HepG2 (cell line): ENCODE data around the gene PRDM12. TPM values are rescaled to one million over a fixed set of nuclear protein-coding genes. Genes with fewer than 3 reads are reported as not detected.

ENCODE experiments used
- ATAC-seq: fragments of 200-7000 bp; cut with Tn5 transposase; 3 replicates; pipeline ENCODE4 v1.9.1; 2020; ENCODE audit warnings: mild to moderate bottlenecking, moderate library complexity
- BruUV-seq: library from RNA; stranded (reverse); fragments of 400-500 nt; replicated peaks from 2 replicates; lab custom pipeline; 2021; lab: Mats Ljungman, UMichigan
- CTCF ChIA-PET: fragments of 300-600 bp; formaldehyde crosslinking; extraction: SDS; loops from one replicate; lab custom pipeline; 2021; ENCODE audit warnings: low total read pairs, inconsistent platforms, low intra/inter-chr PET ratio; lab: Yijun Ruan, JAX
- POLR2A ChIA-PET: fragments of 350-600 bp; sonication (Branson Sonifier 250); formaldehyde crosslinking; loops from one replicate; lab custom pipeline; 2020; ENCODE audit warnings: antibody characterized with exemption, inconsistent platforms; lab: Yijun Ruan, JAX
- DNase-seq: peaks from one replicate; pipeline ENCODE4 v3.0.0-alpha.2; 2015; ENCODE audit warnings: low spot score
- FAIRE-seq: peaks from 3 replicates; lab custom pipeline; 2011; peaks lifted over from hg19 to GRCh38; lab: Jason Lieb, UNC
- H2AFZ ChIP-seq: one replicate; pipeline ENCODE4 v1.6.1; 2011; ENCODE audit warnings: low read length, inconsistent platforms
- H3K27ac ChIP-seq: fragments of 300-600 bp; 3 replicates; pipeline ENCODE4 v1.8.0; 2011; ENCODE audit warnings: mixed run types, mild to moderate bottlenecking, mixed read lengths, low read length, inconsistent platforms; ENCODE audit not compliant: insufficient read depth; ENCODE audit errors: extremely low read length
- H3K27me3 ChIP-seq, 2 experiments: fragments of 200-600 bp in 1 of 2; 2 replicates in 1 of 2; 3 replicates in 1 of 2; pipeline versions ENCODE4 v1.6.0 to v1.8.0; 2011; ENCODE audit warnings: low read length in 2 of 2, mild to moderate bottlenecking in 2 of 2, moderate library complexity in 2 of 2, inconsistent platforms in 1 of 2; ENCODE audit not compliant: insufficient read depth in 2 of 2, control insufficient read depth in 1 of 2
- H3K36me3 ChIP-seq, 2 experiments: fragments of 200-600 bp in 1 of 2; replicated peaks in 1 of 2; 2 replicates in 1 of 2; 3 replicates in 1 of 2; pipeline versions ENCODE4 v1.5.1 to v1.8.0; 2011; ENCODE audit warnings: low read length in 2 of 2, inconsistent platforms in 1 of 2; ENCODE audit not compliant: insufficient read depth in 2 of 2, control insufficient read depth in 1 of 2
- H3K4me1 ChIP-seq: 2 replicates; pipeline ENCODE4 v1.5.1; 2012; ENCODE audit warnings: low read length, inconsistent platforms; ENCODE audit not compliant: insufficient read depth
- H3K4me2 ChIP-seq: 2 replicates; pipeline ENCODE4 v1.6.0; 2011; ENCODE audit warnings: low read depth, low read length, inconsistent platforms
- H3K4me3 ChIP-seq, 3 experiments: fragments of 200-600 bp in 1 of 3; sonication (generic), shearing (Covaris generic) in 1 of 3; replicated peaks in 1 of 3; 2 replicates each; pipeline ENCODE4 v1.5.1; 2011 to 2016; ENCODE audit warnings: low read length in 3 of 3, inconsistent platforms in 2 of 3, low read depth in 2 of 3, mild to moderate bottlenecking in 2 of 3, control low read depth in 1 of 3, mixed read lengths in 1 of 3; ENCODE audit not compliant: insufficient read depth in 1 of 3
- H3K79me2 ChIP-seq: one replicate; pipeline ENCODE4 v1.6.1; 2011; ENCODE audit warnings: low read length, inconsistent platforms; ENCODE audit not compliant: insufficient read depth
- H3K9ac ChIP-seq: 2 replicates; pipeline ENCODE4 v1.6.0; 2011; ENCODE audit warnings: mild to moderate bottlenecking, low read depth, low read length, inconsistent platforms; ENCODE audit not compliant: insufficient read depth
- H3K9me3 ChIP-seq: 2 replicates; pipeline ENCODE4 v1.5.1; 2012; ENCODE audit warnings: mild to moderate bottlenecking, low read length
- H4K20me1 ChIP-seq: 2 replicates; pipeline ENCODE4 v1.6.0; 2011; ENCODE audit warnings: inconsistent platforms, mild to moderate bottlenecking, low read length, moderate library complexity; ENCODE audit not compliant: insufficient read depth
- ATF4 ChIP-seq, 2 experiments: fragments of 450-650 bp in 1 of 2; sonication (generic) in 1 of 2; formaldehyde crosslinking; IDR thresholded peaks; 2 replicates each; pipeline versions ENCODE4 v1.5.0 to v1.8.0; 2020 to 2022; ENCODE audit warnings: mild to moderate bottlenecking in 1 of 2, missing genetic modification reagents in 1 of 2
- BHLHE40 ChIP-seq: IDR thresholded peaks from 2 replicates; pipeline ENCODE4 v1.6.1; 2011; ENCODE audit warnings: low read length, improper control_type of control experiment
- CHD2 ChIP-seq: IDR thresholded peaks from 2 replicates; pipeline ENCODE4 v1.6.1; 2011; ENCODE audit warnings: low read depth, low read length, improper control_type of control experiment
- ETS1 ChIP-seq: sonication (generic); formaldehyde crosslinking; IDR thresholded peaks from 2 replicates; pipeline ENCODE4 v1.4.0; 2020; ENCODE audit warnings: missing genetic modification reagents
- JUN ChIP-seq: sonication (generic); formaldehyde crosslinking; IDR thresholded peaks from 2 replicates; pipeline ENCODE4 v1.4.0; 2020; ENCODE audit warnings: mild to moderate bottlenecking, missing genetic modification reagents
- KLF13 ChIP-seq: sonication (generic); formaldehyde crosslinking; IDR thresholded peaks from 2 replicates; pipeline ENCODE4 v1.4.0; 2020; ENCODE audit warnings: mild to moderate bottlenecking, missing genetic modification reagents
- KLF15 ChIP-seq: sonication (generic); formaldehyde crosslinking; IDR thresholded peaks from 2 replicates; pipeline ENCODE4 v1.8.1; 2023; ENCODE audit warnings: borderline replicate concordance, mild to moderate bottlenecking, inconsistent platforms, missing genetic modification reagents, mixed read lengths
- MLXIP ChIP-seq: sonication (generic); formaldehyde crosslinking; IDR thresholded peaks from 2 replicates; pipeline ENCODE4 v1.9.0; 2021; ENCODE audit warnings: missing genetic modification reagents, borderline replicate concordance
- NFIB ChIP-seq: sonication (generic); formaldehyde crosslinking; IDR thresholded peaks from 2 replicates; pipeline ENCODE4 v1.9.0; 2021; ENCODE audit warnings: missing genetic modification reagents, mild to moderate bottlenecking, borderline replicate concordance
- RXRA ChIP-seq: sonication (generic); formaldehyde crosslinking; IDR thresholded peaks from 2 replicates; pipeline ENCODE4 v1.5.1; 2020; ENCODE audit warnings: missing genetic modification reagents
- SMC3 ChIP-seq: IDR thresholded peaks from 2 replicates; pipeline ENCODE4 v1.6.1; 2011; ENCODE audit warnings: low read length, improper control_type of control experiment
- TFDP2 ChIP-seq: sonication (generic); formaldehyde crosslinking; IDR thresholded peaks from 2 replicates; pipeline ENCODE4 v1.4.0; 2020; ENCODE audit warnings: missing genetic modification reagents
- ZEB1 ChIP-seq: IDR thresholded peaks from 2 replicates; pipeline ENCODE4 v1.6.1; 2012; ENCODE audit warnings: mild to moderate bottlenecking, low read depth, inconsistent platforms; ENCODE audit not compliant: insufficient replicate concordance
- ZHX1 ChIP-seq: sonication (generic); formaldehyde crosslinking; IDR thresholded peaks from 2 replicates; pipeline ENCODE4 v1.8.1; 2022; ENCODE audit warnings: low read depth, mild to moderate bottlenecking, missing genetic modification reagents
- ZNF282 ChIP-seq: fragments of 450-650 bp; IDR thresholded peaks from 2 replicates; pipeline ENCODE4 v1.6.1; 2018; ENCODE audit not compliant: partially characterized antibody
- ZNF446 ChIP-seq: sonication (generic); formaldehyde crosslinking; IDR thresholded peaks from 2 replicates; pipeline ENCODE4 v1.5.0; 2020; ENCODE audit warnings: mild to moderate bottlenecking, missing genetic modification reagents
- ZNF543 ChIP-seq: sonication (generic); formaldehyde crosslinking; IDR thresholded peaks from 2 replicates; pipeline ENCODE4 v1.4.0; 2020; ENCODE audit warnings: mild to moderate bottlenecking, missing genetic modification reagents
- WGBS: methylation state at CpG from one replicate; pipeline ENCODE4 v1.1.6; 2017; ENCODE audit warnings: low lambda C conversion rate; 5-methylcytosine and 5-hydroxymethylcytosine counted together
- in situ Hi-C: cut with HindIII; loops from 2 replicates; pipeline ENCODE4 v1.10.0; 2017; ENCODE audit warnings: low pct_unique_long_range_greater_than_20kb; ENCODE audit not compliant: extremely low pct_ligation_motif_present
- intact Hi-C: fragments of 100-400 bp; cut with micrococcal nuclease; formaldehyde crosslinking; loops from one replicate; pipeline ENCODE4 v1.10.0; 2022; ENCODE audit not compliant: unreplicated experiment
- polyA plus RNA-seq, 8 experiments: library from polyadenylated mRNA; depleted of rRNA in 3 of 8; stranded (reverse) in 7 of 8; unstranded in 1 of 8; fragments of >200 nt; fragmentation: Illumina TruSeq in 4 of 8; extraction: Trizol in 4 of 8; gene quantifications; 2 replicates each; pipeline versions ENCODE4 v1.2.1 to v1.2.3, GENCODE V29; 2011 to 2016; ENCODE audit warnings: low read depth in 4 of 8, missing spikeins in 1 of 8, mixed read lengths in 1 of 8; ENCODE audit not compliant: insufficient read depth in 1 of 8
- total RNA-seq, 5 experiments: library from RNA; depleted of rRNA; stranded (reverse); fragments of >200 nt; fragmentation: Illumina TruSeq; extraction: Trizol; gene quantifications; 2 replicates each; pipeline ENCODE4 v1.2.3, GENCODE V29; 2016; ENCODE audit warnings: low read depth in 1 of 5

PRDM12 gene
- total and polyA plus RNA-seq, 2 of the 13 experiments (the other 11 are each of a cell fraction or from before 2014, with no cell fraction given), result 0.04 to 0.07 TPM

GRCh38 chr9:130634801-130635200 lies 29.6 kb upstream of the PRDM12 start:
- H3K9ac ChIP-seq, result no peak overlapping the region
- no peak for DNase-seq
- H3K4me1 ChIP-seq, result no peaks in the 10 kb centered on the region
- H3K36me3 ChIP-seq, result peaks cover 45 to 71% of the 10 kb centered on the region in 2 experiments; a peak in 4 of 5 replicates
- ChIA-PET CTCF (no interaction called here), POLR2A (no interaction called here)
- no peaks in the 10 kb centered on the region for H3K27me3 ChIP-seq
- H3K4me2 ChIP-seq, result no peak overlapping the region
- H3K4me3 ChIP-seq, result no peak overlapping the region
- H3K79me2 ChIP-seq, result no peaks in the 10 kb centered on the region
- H3K27ac ChIP-seq, result no peak overlapping the region
- no peaks in the 10 kb centered on the region for H3K9me3 ChIP-seq
- ATAC-seq, result no peak
- no TSS peak for BruUV-seq
- peaks cover 2% of the 10 kb centered on the region; the same call in 1 of the 2 replicates for H4K20me1 ChIP-seq
- H2AFZ ChIP-seq, result no peak overlapping the region
- intact Hi-C loops, result no loop called here
- 95% methylated on average over 8 of the region's 8 CpGs for WGBS
- no peak for FAIRE-seq
- in situ Hi-C loops, result no loop called here
- TF ChIP-seq ZHX1 (CRISPR knock-in tag) (no peak), ZEB1 (no peak), JUN (CRISPR knock-in tag) (no peak), MLXIP (no peak), TFDP2 (CRISPR knock-in tag) (no peak), ZNF543 (CRISPR knock-in tag) (no peak), SMC3 (no peak), KLF15 (CRISPR knock-in tag) (no peak), ATF4 (CRISPR knock-in tag; IDR thresholded peaks at IDR 0.05) (no peak), RXRA (CRISPR knock-in tag) (no peak), KLF13 (CRISPR knock-in tag) (no peak), ETS1 (CRISPR knock-in tag) (no peak), NFIB (no peak), CHD2 (no peak), ZNF282 (no peak), BHLHE40 (no peak), ZNF446 (CRISPR knock-in tag) (no peak)
